Measurements from ENCODE around the gene CABP5. TPM values are rescaled to one million over a fixed set of nuclear protein-coding genes. Genes with fewer than 3 reads are reported as not detected.

The CABP5 gene
- total and polyA plus RNA-seq, 10 of the 15 experiments (the other 5 are each of a cell fraction or from before 2014, with no cell fraction given): not detected

DNA sequence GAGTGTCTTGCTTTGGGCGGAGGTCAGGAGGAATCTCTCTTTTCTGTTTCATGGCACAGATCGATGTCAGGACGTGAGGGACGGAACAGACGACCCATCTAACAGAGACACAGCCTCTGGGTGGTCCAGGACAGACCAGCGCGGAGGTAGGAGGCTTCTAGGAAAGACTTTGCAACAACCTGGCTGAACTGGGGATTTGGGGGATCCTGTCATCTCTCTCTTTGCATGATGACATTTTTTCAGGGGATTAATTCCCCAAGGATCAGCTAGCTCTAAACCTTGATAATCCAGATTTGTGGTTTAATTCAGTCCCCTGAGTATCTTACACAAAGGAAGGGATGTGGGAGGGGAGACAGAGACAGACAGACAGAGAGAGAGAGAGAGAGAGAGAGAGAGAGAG is 14.4 kb downstream of the CABP5 start (continued):
- no peak for TF ChIP-seq POLR2AphosphoS5 (IDR thresholded peaks at IDR 0.05; ENCODE audit: low read length)

DNA sequence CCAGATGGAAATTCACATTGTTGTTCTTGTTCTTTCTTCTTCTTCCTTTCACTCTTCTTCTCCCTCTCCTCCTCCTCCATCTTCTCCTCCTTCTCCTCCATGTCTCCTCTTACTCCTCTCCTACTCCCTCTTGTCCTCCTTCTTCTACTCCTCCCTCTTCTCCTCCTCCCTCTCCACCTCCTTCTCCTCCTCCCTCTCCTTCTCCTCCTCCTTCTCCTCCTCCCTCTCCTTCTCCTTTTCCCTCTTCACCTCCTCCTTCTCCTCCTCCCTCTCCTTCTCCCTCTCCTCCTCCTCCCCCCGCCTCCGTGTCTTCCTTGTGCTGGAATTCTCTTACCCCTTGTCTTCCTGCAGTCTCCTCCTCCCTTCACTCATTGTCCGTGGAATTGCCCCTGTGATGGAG is 18.4 kb downstream of the CABP5 start:
- ChIA-PET POLR2A (no interaction called here), RAD21 (ENCODE audit: unreplicated experiment) (no interaction called here)

DNA sequence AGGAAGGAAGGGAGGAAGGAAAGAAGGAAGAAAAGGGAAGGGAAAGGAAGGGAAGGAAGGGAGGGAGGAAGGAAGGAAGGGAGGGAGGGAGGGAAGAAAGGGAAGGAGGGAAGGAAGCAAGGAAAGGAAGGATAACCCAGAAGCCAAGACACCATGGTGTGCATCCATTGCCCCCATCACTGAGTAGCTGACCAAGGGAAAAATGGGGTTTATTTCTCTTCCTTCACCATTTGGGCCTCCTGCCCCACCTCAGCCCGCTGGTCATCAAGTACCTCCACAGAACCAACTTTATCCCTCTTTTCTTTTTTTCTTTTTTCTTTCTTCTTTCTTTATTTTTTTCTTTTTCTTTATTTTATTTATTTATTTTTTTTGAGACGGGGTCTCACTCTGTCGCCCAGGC is 20.4 kb downstream of the CABP5 start:
- ATAC-seq (no peak), DNase-seq (ENCODE audit: low read depth, low spot score) (no peak), FAIRE-seq (no peak)
- intact Hi-C loops (cut with micrococcal nuclease; ENCODE audit: unreplicated experiment): no loop called here
- no peaks in the 10 kb centered on the region for H3K4me1 ChIP-seq (ENCODE audit: control insufficient read depth, insufficient read depth, low read length)
- no TSS peak for BruUV-seq (replicated peaks)
- in situ Hi-C loops (cut with MboI): no loop called here
- H3K27ac ChIP-seq (ENCODE audit: control insufficient read depth, insufficient read depth): no peak overlapping the region
- H3K27me3 ChIP-seq (replicated peaks in 1 of 2; ENCODE audit: control insufficient read depth in 2 of 2, insufficient read depth in 2 of 2, low read length in 1 of 2): no peaks in the 10 kb centered on the region
- no peak overlapping the region for H3K9ac ChIP-seq (ENCODE audit: control insufficient read depth, insufficient read depth, low read length)
- RAD21 ChIA-PET (ENCODE audit: unreplicated experiment): no interaction called here
- H4K20me1 ChIP-seq (ENCODE audit: control insufficient read depth, insufficient read depth): no peaks in the 10 kb centered on the region
- no peak overlapping the region for H3K4me2 ChIP-seq (ENCODE audit: control insufficient read depth, insufficient read depth)
- CTCF ChIA-PET: no interaction called here
- H2AFZ ChIP-seq (ENCODE audit: control insufficient read depth, low read depth, low read length): no peak overlapping the region
- H3K9me3 ChIP-seq (replicated peaks; ENCODE audit: control insufficient read depth, insufficient read depth, low read length): no peaks in the 10 kb centered on the region
- H3K4me3 ChIP-seq: no peak overlapping the region
- POLR2A ChIA-PET: no interaction called here
- 10% methylated on average over 2 of the region's 3 CpGs for WGBS (ENCODE audit: insufficient coverage, insufficient replicate concordance, low lambda C conversion rate, missing lambda C conversion rate)
- H3K79me2 ChIP-seq (ENCODE audit: control insufficient read depth, insufficient read depth, low read length): no peaks in the 10 kb centered on the region
- no peaks in the 10 kb centered on the region for H3K36me3 ChIP-seq (ENCODE audit: control insufficient read depth in 2 of 2, insufficient read depth in 2 of 2, low read length in 1 of 2)
- SMC1A ChIA-PET (ENCODE audit: uncharacterized antibody, unreplicated experiment): no interaction called here
- TF ChIP-seq, protein P1, sequence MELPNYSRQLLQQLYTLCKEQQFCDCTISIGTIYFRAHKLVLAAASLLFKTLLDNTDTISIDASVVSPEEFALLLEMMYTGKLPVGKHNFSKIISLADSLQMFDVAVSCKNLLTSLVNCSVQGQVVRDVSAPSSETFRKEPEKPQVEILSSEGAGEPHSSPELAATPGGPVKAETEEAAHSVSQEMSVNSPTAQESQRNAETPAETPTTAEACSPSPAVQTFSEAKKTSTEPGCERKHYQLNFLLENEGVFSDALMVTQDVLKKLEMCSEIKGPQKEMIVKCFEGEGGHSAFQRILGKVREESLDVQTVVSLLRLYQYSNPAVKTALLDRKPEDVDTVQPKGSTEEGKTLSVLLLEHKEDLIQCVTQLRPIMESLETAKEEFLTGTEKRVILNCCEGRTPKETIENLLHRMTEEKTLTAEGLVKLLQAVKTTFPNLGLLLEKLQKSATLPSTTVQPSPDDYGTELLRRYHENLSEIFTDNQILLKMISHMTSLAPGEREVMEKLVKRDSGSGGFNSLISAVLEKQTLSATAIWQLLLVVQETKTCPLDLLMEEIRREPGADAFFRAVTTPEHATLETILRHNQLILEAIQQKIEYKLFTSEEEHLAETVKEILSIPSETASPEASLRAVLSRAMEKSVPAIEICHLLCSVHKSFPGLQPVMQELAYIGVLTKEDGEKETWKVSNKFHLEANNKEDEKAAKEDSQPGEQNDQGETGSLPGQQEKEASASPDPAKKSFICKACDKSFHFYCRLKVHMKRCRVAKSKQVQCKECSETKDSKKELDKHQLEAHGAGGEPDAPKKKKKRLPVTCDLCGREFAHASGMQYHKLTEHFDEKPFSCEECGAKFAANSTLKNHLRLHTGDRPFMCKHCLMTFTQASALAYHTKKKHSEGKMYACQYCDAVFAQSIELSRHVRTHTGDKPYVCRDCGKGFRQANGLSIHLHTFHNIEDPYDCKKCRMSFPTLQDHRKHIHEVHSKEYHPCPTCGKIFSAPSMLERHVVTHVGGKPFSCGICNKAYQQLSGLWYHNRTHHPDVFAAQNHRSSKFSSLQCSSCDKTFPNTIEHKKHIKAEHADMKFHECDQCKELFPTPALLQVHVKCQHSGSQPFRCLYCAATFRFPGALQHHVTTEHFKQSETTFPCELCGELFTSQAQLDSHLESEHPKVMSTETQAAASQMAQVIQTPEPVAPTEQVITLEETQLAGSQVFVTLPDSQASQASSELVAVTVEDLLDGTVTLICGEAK (IDR thresholded peaks at IDR 0.05; ENCODE audit: borderline replicate concordance): no peak
- TF ChIP-seq BACH1 (IDR thresholded peaks at IDR 0.05; ENCODE audit: borderline replicate concordance): no peak
- TF ChIP-seq, protein P2, sequence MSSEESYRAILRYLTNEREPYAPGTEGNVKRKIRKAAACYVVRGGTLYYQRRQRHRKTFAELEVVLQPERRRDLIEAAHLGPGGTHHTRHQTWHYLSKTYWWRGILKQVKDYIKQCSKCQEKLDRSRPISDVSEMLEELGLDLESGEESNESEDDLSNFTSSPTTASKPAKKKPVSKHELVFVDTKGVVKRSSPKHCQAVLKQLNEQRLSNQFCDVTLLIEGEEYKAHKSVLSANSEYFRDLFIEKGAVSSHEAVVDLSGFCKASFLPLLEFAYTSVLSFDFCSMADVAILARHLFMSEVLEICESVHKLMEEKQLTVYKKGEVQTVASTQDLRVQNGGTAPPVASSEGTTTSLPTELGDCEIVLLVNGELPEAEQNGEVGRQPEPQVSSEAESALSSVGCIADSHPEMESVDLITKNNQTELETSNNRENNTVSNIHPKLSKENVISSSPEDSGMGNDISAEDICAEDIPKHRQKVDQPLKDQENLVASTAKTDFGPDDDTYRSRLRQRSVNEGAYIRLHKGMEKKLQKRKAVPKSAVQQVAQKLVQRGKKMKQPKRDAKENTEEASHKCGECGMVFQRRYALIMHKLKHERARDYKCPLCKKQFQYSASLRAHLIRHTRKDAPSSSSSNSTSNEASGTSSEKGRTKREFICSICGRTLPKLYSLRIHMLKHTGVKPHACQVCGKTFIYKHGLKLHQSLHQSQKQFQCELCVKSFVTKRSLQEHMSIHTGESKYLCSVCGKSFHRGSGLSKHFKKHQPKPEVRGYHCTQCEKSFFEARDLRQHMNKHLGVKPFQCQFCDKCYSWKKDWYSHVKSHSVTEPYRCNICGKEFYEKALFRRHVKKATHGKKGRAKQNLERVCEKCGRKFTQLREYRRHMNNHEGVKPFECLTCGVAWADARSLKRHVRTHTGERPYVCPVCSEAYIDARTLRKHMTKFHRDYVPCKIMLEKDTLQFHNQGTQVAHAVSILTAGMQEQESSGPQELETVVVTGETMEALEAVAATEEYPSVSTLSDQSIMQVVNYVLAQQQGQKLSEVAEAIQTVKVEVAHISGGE (CRISPR knock-in tag; IDR thresholded peaks at IDR 0.05): no peak
- no peak for TF ChIP-seq GABPA (IDR thresholded peaks at IDR 0.05; ENCODE audit: low read depth)

More for the DNA sequence above, 18.4 kb downstream of the CABP5 start:
- TF ChIP-seq PML (IDR thresholded peaks at IDR 0.05; ENCODE audit: low read length) (no peak), TCF12 (IDR thresholded peaks at IDR 0.05; ENCODE audit: low read depth, low read length) (no peak), HCFC1 (IDR thresholded peaks at IDR 0.05; ENCODE audit: low read length) (no peak)
- Histone ChIP-seq H3K79me2 (ENCODE audit: control insufficient read depth, insufficient read depth, low read length) (no peaks in the 10 kb centered on the region), H3K9me3 (replicated peaks; ENCODE audit: control insufficient read depth, insufficient read depth, low read length) (no peaks in the 10 kb centered on the region), H3K27ac (ENCODE audit: control insufficient read depth, insufficient read depth) (no peak overlapping the region), H3K27me3 (replicated peaks in 1 of 2; ENCODE audit: control insufficient read depth in 2 of 2, insufficient read depth in 2 of 2, low read length in 1 of 2) (no peaks in the 10 kb centered on the region), H4K20me1 (ENCODE audit: control insufficient read depth, insufficient read depth) (no peaks in the 10 kb centered on the region), H3K4me2 (ENCODE audit: control insufficient read depth, insufficient read depth) (no peak overlapping the region), H3K4me1 (ENCODE audit: control insufficient read depth, insufficient read depth, low read length) (no peaks in the 10 kb centered on the region), H2AFZ (ENCODE audit: control insufficient read depth, low read depth, low read length) (no peak overlapping the region), H3K4me3 (no peak overlapping the region), H3K36me3 (ENCODE audit: control insufficient read depth in 2 of 2, insufficient read depth in 2 of 2, low read length in 1 of 2) (no peaks in the 10 kb centered on the region), H3K9ac (ENCODE audit: control insufficient read depth, insufficient read depth, low read length) (no peak overlapping the region)
- ChIA-PET CTCF (interaction anchor here (0.6 kb wide), 1 partner anchor 338 kb away, joined by 4 read pairs; no protein-coding TSS in a partner anchor), SMC1A (ENCODE audit: uncharacterized antibody, unreplicated experiment) (no interaction called here)
- BruUV-seq (replicated peaks): no TSS peak
- no peak for ATAC-seq
- intact Hi-C loops (cut with micrococcal nuclease; ENCODE audit: unreplicated experiment): no loop called here
- 7% methylated on average over 3 of the region's 3 CpGs for WGBS (ENCODE audit: insufficient coverage, insufficient replicate concordance, low lambda C conversion rate, missing lambda C conversion rate)
- in situ Hi-C loops (cut with MboI): no loop called here
- no peak for DNase-seq (ENCODE audit: low read depth, low spot score)
- FAIRE-seq: no peak

Measured in GM12878 (cell line).